Choroid plexus epithelial cell (primary cell): ENCODE results near the gene KCNQ1.

Experiments
- DNase-seq: peaks from one replicate; pipeline ENCODE4 v3.0.0-alpha.2; 2010; ENCODE audit warnings: low read depth
- H3K4me3 ChIP-seq: 2 replicates; pipeline ENCODE4 v1.5.1; 2011; ENCODE audit warnings: low read depth, mild to moderate bottlenecking, control low read depth, low read length, moderate library complexity
- CTCF ChIP-seq: conservative IDR thresholded peaks from 2 replicates; pipeline ENCODE4 v1.5.1; 2011; ENCODE audit warnings: low read depth, mild to moderate bottlenecking, control low read depth, inconsistent platforms, low read length, moderate library complexity

Gene KCNQ1

GRCh38 chr11:2739531-2740274 is 294.9 kb downstream of the KCNQ1 start:
- no peak for TF ChIP-seq CTCF
- H3K4me3 ChIP-seq: no peak overlapping the region
- no peak for DNase-seq

GRCh38 chr11:2740275-2740940 is 295.6 kb downstream of the KCNQ1 start:
- DNase-seq: no peak
- no peak for TF ChIP-seq CTCF
- no peak overlapping the region for H3K4me3 ChIP-seq

GRCh38 chr11:2741006-2741376 is 296.2 kb downstream of the KCNQ1 start:
- DNase-seq: no peak
- H3K4me3 ChIP-seq: no peak overlapping the region
- TF ChIP-seq CTCF: no peak

- peak; percentile 94 for DNase-seq
- no peak overlapping the region for H3K4me3 ChIP-seq
- no peak for TF ChIP-seq CTCF
These were observed 296.7 kb downstream of the KCNQ1 start for GRCh38 chr11:2741377-2742131.

- H3K4me3 ChIP-seq: no peak overlapping the region
- TF ChIP-seq CTCF: no peak
- DNase-seq: no peak
These were observed 297.4 kb downstream of the KCNQ1 start for GRCh38 chr11:2742201-2742600.

GRCh38 chr11:2742611-2743426 is 298.0 kb downstream of the KCNQ1 start:
- no peak for DNase-seq
- TF ChIP-seq CTCF: no peak
- H3K4me3 ChIP-seq: no peak overlapping the region
